Measurements from ENCODE around the gene RSAD1.

- TF ChIP-seq GATA2 (IDR thresholded peaks at IDR 0.05; ENCODE audit: low read depth, low read length): no peak
- no peak for TF ChIP-seq GATA3 (IDR thresholded peaks at IDR 0.05; ENCODE audit: low read depth, low read length)
Measured at GRCh38 chr17:50461550-50462132, 17.0 kb upstream of the RSAD1 start.

All from SH-SY5Y (cell line).